Ramos (cell line): ENCODE measurements around the gene MPP7.

Experiments
- in situ Hi-C: fragments of 300-500 bp; cut with MboI; formaldehyde crosslinking; loops from one replicate; pipeline ENCODE4 v1.14.3; 2022; ENCODE audit warnings: low sequenced_read_pairs; ENCODE audit not compliant: unreplicated experiment

MPP7 gene

GRCh38 chr10:28276384-28276783, 26.5 kb downstream of the MPP7 start:
- in situ Hi-C loops = no loop called here

- in situ Hi-C loops = no loop called here
These were observed 28.4 kb downstream of the MPP7 start for GRCh38 chr10:28274475-28274874.

- in situ Hi-C loops = no loop called here
These were observed 29.5 kb downstream of the MPP7 start for GRCh38 chr10:28273343-28273742.

GRCh38 chr10:28269842-28270456, 32.9 kb downstream of the MPP7 start:
- in situ Hi-C loops = no loop called here

- in situ Hi-C loops = no loop called here
These were observed 36.2 kb downstream of the MPP7 start for GRCh38 chr10:28266449-28267224.

- in situ Hi-C loops = no loop called here
These were observed 39.6 kb downstream of the MPP7 start for GRCh38 chr10:28263136-28263857.

GRCh38 chr10:28256776-28257175, 46.1 kb downstream of the MPP7 start:
- in situ Hi-C loops = loop anchor here (10.0 kb wide), 1 partner anchor 118 kb away; no protein-coding TSS in a partner anchor

GRCh38 chr10:28254290-28254985, 48.4 kb downstream of the MPP7 start:
- in situ Hi-C loops = loop anchor here (10.0 kb wide), 1 partner anchor 120 kb away; no protein-coding TSS in a partner anchor

GRCh38 chr10:28253169-28253785, 49.6 kb downstream of the MPP7 start:
- in situ Hi-C loops = loop anchor here (10.0 kb wide), 1 partner anchor 122 kb away; no protein-coding TSS in a partner anchor
